T-cell (primary cell): Measurements from ENCODE around the gene PPP1R37. TPM values are rescaled to one million over a fixed set of nuclear protein-coding genes. Genes with fewer than 3 reads are reported as not detected.

Experiments
- ATAC-seq, 4 experiments: fragments of 200-7000 bp in 3 of 4; fragments of 150-1000 bp in 1 of 4; cut with Tn5 transposase; replicated peaks in 1 of 4; 1 replicate in 3 of 4; 2 replicates in 1 of 4; pipeline ENCODE4 v1.10.0; 2021; ENCODE audit warnings: moderate library complexity in 3 of 4, mild to moderate bottlenecking in 2 of 4, moderate number of reproducible peaks in 1 of 4
- CTCF ChIA-PET, 2 donors: fragments of 300-600 bp; sonication (Branson Sonifier 250); formaldehyde crosslinking; loops; one replicate each; lab custom pipeline; 2022; ENCODE audit warnings: antibody characterized with exemption in 2 of 2; lab: Charles Lee
- POLR2A ChIA-PET, 2 donors: fragments of 300-600 bp; sonication (Branson Sonifier 250); formaldehyde crosslinking; loops; one replicate each; lab custom pipeline; 2022; ENCODE audit warnings: antibody characterized with exemption in 2 of 2; lab: Charles Lee
- DNase-seq, 35 experiments: peaks; one replicate each; pipeline versions ENCODE4 v3.0.0 to v3.0.0-alpha.2; 2013 to 2023
- H3K27ac ChIP-seq: one replicate; pipeline ENCODE4 v1.5.1; 2013; ENCODE audit warnings: low read length
- H3K27me3 ChIP-seq, 2 experiments: replicated peaks in 1 of 2; 1 replicate in 1 of 2; 2 replicates in 1 of 2; pipeline versions ENCODE4 v1.6.1 to v1.7.0; 2013; ENCODE audit warnings: low read length in 1 of 2, mixed read lengths in 1 of 2; ENCODE audit not compliant: control insufficient read depth in 2 of 2, insufficient read depth in 2 of 2; ENCODE audit errors: extremely low read depth in 1 of 2
- H3K36me3 ChIP-seq, 2 donors: 1 replicate in 1 of 2; 2 replicates in 1 of 2; pipeline versions ENCODE4 v1.6.1 to v1.7.0; 2013; ENCODE audit warnings: low read length in 1 of 2; ENCODE audit not compliant: control insufficient read depth in 2 of 2, insufficient read depth in 1 of 2; ENCODE audit errors: extremely low read depth in 1 of 2
- H3K4me1 ChIP-seq, 2 experiments: 1 replicate in 1 of 2; 2 replicates in 1 of 2; pipeline versions ENCODE4 v1.6.1 to v1.7.0; 2013; ENCODE audit warnings: low read length in 2 of 2, mixed read lengths in 1 of 2; ENCODE audit not compliant: insufficient read depth in 2 of 2, control insufficient read depth in 1 of 2; ENCODE audit errors: extremely low read depth in 1 of 2
- H3K4me3 ChIP-seq, 2 donors: 1 replicate in 1 of 2; 2 replicates in 1 of 2; pipeline versions ENCODE4 v1.5.1 to v1.7.0; 2013; ENCODE audit warnings: mild to moderate bottlenecking in 2 of 2, low read length in 1 of 2, moderate library complexity in 1 of 2; ENCODE audit not compliant: control insufficient read depth in 1 of 2; ENCODE audit errors: extremely low read depth in 1 of 2
- H3K9me3 ChIP-seq: 2 replicates; pipeline ENCODE4 v1.7.0; 2013
- H3K27ac Mint-ChIP-seq, 2 donors: one replicate each; pipeline ENCODE4 v1.8.0; 2020 to 2021; ENCODE audit warnings: mild to moderate bottlenecking in 2 of 2, mixed read lengths in 2 of 2
- H3K27me3 Mint-ChIP-seq, 2 donors: one replicate each; pipeline ENCODE4 v1.8.0; 2021 to 2022; ENCODE audit warnings: mixed read lengths in 2 of 2
- H3K36me3 Mint-ChIP-seq: one replicate; pipeline ENCODE4 v1.8.0; 2021; ENCODE audit warnings: mixed read lengths
- H3K4me1 Mint-ChIP-seq, 3 donors: one replicate each; pipeline ENCODE4 v1.8.0; 2020 to 2022; ENCODE audit warnings: mixed read lengths in 3 of 3, mild to moderate bottlenecking in 1 of 3
- H3K4me3 Mint-ChIP-seq, 3 donors: one replicate each; pipeline ENCODE4 v1.8.0; 2020 to 2022; ENCODE audit warnings: mild to moderate bottlenecking in 3 of 3, mixed read lengths in 3 of 3, moderate library complexity in 3 of 3
- H3K9me3 Mint-ChIP-seq, 3 donors: one replicate each; pipeline ENCODE4 v1.8.0; 2020 to 2022; ENCODE audit warnings: mixed read lengths in 3 of 3
- WGBS: methylation state at CpG from one replicate; pipeline ENCODE4 v1.1.5; 2013; ENCODE audit warnings: missing lambda C conversion rate; ENCODE audit not compliant: insufficient coverage; 5-methylcytosine and 5-hydroxymethylcytosine counted together
- total RNA-seq, 35 experiments: library from RNA in 6 of 35; stranded (reverse) in 6 of 35; fragments of 120-200 nt in 1 of 35; gene quantifications; one replicate each; pipeline versions ENCODE4 v1.2.1 to v1.2.4 and lab custom pipeline; 2013 to 2026

PPP1R37 gene
- total RNA-seq, 5 donors from 2014 or later (not counting 1 experiment from before 2014, with no cell fraction given), result 17.2 to 35.2 (median 30.4) TPM

DNA sequence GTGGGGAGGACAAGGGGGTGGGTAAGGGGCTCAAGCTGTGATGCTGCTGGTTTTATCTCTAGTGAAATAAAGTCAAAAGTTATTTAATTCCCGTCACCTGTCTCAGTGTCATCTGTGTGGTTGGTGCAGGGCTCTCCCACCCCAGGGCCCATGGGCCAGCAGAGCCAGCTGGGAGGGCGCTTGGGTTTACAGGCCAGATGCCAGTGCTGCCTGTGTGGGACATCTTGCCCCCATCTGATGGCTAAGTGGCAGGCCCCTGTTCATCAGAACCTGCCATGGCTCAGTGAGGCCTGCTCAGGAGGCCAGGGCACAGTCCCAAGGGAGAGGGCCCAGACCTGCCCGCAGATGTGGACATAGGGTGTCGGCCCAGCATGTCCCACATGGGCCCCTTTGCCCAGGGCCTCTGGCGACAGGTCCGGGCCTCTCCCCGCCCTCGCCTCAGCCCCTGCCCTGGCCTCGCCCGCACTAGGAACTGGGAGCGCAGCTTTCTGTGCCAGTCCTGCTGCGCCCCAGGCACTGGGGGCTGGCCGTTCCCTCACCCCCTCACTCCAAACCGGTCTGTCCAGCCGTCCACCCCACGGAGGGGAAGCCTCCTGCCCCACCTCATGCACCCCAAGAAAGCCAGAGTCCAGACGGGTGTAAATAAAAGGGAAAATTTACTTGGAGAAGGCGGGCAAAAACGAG lies 22.0 kb upstream of the PPP1R37 start:
- Mint-ChIP-seq H3K27me3 (no peaks in the 10 kb centered on the region), H3K9me3 (no peaks in the 10 kb centered on the region), H3K27ac (no peak overlapping the region), H3K36me3 (peaks cover 12% of the 10 kb centered on the region), H3K4me1 (peaks cover 0 to 12% (median 6%) of the 10 kb centered on the region in 3 donors), H3K4me3 (no peak overlapping the region)
- no peaks in the 10 kb centered on the region for H3K9me3 ChIP-seq
- peaks cover 21 to 41% of the 10 kb centered on the region in 2 donors for H3K36me3 ChIP-seq
- ATAC-seq, result no peak
- H3K27me3 ChIP-seq, result no peaks in the 10 kb centered on the region
- H3K4me1 ChIP-seq, result peaks cover 4 to 17% of the 10 kb centered on the region in 2 experiments
- ChIA-PET CTCF (no interaction called here), POLR2A (no interaction called here)
- H3K27ac ChIP-seq, result no peak overlapping the region
- WGBS, result 97% methylated on average over 18 of the region's 19 CpGs
- H3K4me3 ChIP-seq, result no peak overlapping the region
- DNase-seq, result no peak

- peaks cover 21 to 39% of the 10 kb centered on the region in 2 donors for H3K36me3 ChIP-seq
- H3K4me3 ChIP-seq, result no peak overlapping the region
- DNase-seq (no peak), ATAC-seq (no peak)
- Mint-ChIP-seq H3K4me1 (peaks cover 2 to 14% (median 8%) of the 10 kb centered on the region in 3 donors), H3K27ac (no peak overlapping the region), H3K4me3 (no peak overlapping the region), H3K36me3 (peaks cover 12% of the 10 kb centered on the region), H3K9me3 (no peaks in the 10 kb centered on the region), H3K27me3 (no peaks in the 10 kb centered on the region)
- 96% methylated on average over 20 of the region's 25 CpGs for WGBS
- no peaks in the 10 kb centered on the region for H3K9me3 ChIP-seq
- CTCF ChIA-PET, result no interaction called here
- peaks cover 6 to 20% of the 10 kb centered on the region in 2 experiments for H3K4me1 ChIP-seq
- no peak overlapping the region for H3K27ac ChIP-seq
- POLR2A ChIA-PET, result no interaction called here
- no peaks in the 10 kb centered on the region for H3K27me3 ChIP-seq
Measured at GRCh38 chr19:45071545-45071938, 21.4 kb upstream of the PPP1R37 start.

DNA sequence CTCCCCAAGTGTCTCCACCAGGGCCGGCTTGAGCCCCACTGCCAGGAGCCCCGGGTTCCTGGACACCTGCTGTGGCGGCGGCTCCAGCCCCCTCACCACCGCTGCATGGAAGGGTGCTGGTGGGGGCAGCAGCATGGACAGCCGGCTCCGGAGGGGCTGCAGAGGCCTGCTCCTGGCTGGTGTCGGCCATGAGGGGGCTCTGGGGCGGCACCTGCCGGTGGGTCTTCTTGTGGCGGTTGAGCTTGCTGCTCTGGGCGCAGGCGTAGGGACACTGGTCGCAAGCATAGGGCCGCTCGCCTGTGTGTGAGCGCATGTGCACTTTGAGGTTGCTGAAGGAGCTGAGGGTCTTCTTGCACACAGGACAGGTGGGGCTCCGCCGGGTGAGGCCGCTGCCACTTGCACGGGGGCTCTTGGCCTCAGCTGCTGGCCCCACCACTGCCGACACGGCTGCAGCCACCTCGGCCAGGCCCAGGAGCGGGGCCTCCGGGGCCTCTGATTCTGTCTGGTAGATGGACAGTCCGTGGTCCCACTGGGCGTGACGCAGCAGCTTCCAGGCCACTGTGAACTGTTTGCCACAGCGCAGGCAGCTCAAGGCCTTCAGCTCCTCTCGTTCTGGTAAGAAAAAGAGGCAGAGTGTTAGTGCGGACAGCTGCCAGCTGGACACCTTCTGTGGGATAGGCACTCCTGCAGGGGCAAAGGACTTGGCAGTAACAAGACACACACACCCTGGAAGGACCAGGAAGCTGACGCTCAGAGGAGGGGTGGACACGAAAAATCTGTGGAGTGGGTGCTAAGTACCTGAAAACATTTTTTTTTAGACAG lies 20.8 kb upstream of the PPP1R37 start:
- Histone ChIP-seq H3K27me3 (no peaks in the 10 kb centered on the region), H3K36me3 (peaks cover 21 to 33% of the 10 kb centered on the region in 2 donors), H3K4me1 (peaks cover 10 to 27% of the 10 kb centered on the region in 2 experiments), H3K4me3 (no peak overlapping the region), H3K9me3 (no peaks in the 10 kb centered on the region), H3K27ac (no peak overlapping the region)
- H3K9me3 Mint-ChIP-seq, result no peaks in the 10 kb centered on the region
- H3K36me3 Mint-ChIP-seq, result peaks cover 8% of the 10 kb centered on the region
- H3K4me3 Mint-ChIP-seq, result no peak overlapping the region
- ChIA-PET POLR2A (no interaction called here), CTCF (interaction anchor here in 1 of 2 donors (0.6 kb wide), 1 partner anchor 11 kb away, joined by 5 read pairs; no protein-coding TSS in a partner anchor)
- DNase-seq, result no peak
- 93% methylated on average over 33 of the region's 34 CpGs for WGBS
- no peak for ATAC-seq
- no peak overlapping the region for H3K27ac Mint-ChIP-seq
- H3K4me1 Mint-ChIP-seq, result peaks cover 8 to 20% (median 14%) of the 10 kb centered on the region in 3 donors
- no peaks in the 10 kb centered on the region for H3K27me3 Mint-ChIP-seq

DNA sequence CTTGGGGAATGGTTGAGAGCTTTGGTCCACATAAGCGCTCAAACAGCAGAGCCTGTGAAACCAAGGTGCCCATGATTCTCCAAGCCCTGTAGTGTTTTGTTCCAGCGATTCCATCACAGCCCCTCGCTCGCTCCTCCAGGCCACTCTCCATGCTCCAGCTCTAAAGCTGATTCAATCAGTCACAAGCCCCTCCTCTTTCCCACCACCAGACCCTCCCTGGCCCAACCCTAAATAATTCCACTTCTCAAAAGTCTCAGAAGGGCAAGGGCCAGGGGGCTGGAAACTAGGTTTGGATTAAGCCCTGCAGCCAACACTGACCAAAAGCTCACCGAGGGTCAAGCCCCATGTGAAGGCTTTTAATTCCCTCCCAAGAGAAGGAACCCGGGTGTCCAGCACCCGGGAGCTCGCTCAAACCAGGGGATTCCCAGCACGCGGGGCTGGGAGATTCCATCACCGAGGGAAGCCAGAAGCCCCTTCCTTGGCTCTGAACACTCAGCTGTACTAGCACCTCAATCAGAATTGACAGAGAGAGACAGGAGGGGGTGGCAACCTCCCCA lies 18.2 kb upstream of the PPP1R37 start:
- no peak for DNase-seq
- ChIA-PET CTCF (interaction anchor here in 1 of 2 donors (0.5 kb wide), 1 partner anchor 347 kb away, joined by 6 read pairs; no protein-coding TSS in a partner anchor), POLR2A (interaction anchor here in 1 of 2 donors (0.7 kb wide), 1 partner anchor 210 kb away, joined by 4 read pairs; no protein-coding TSS in a partner anchor)
- Mint-ChIP-seq H3K9me3 (no peaks in the 10 kb centered on the region), H3K4me1 (peaks cover 23 to 40% (median 31%) of the 10 kb centered on the region in 3 donors), H3K27ac (peak overlapping the region; percentile 76 to 77), H3K27me3 (no peaks in the 10 kb centered on the region), H3K4me3 (peak overlapping the region; percentile 49 to 99 (median 54)), H3K36me3 (peaks cover 3% of the 10 kb centered on the region)
- Histone ChIP-seq H3K4me1 (peaks cover 20 to 45% of the 10 kb centered on the region in 2 experiments), H3K36me3 (peaks cover 16% of the 10 kb centered on the region in 2 donors), H3K27ac (peak overlapping the region; percentile 58), H3K27me3 (no peaks in the 10 kb centered on the region), H3K9me3 (no peaks in the 10 kb centered on the region), H3K4me3 (no peak overlapping the region)
- ATAC-seq, result no peak
- 91% methylated on average over 5 of the region's 11 CpGs for WGBS

- Histone ChIP-seq H3K36me3 (peaks cover 10 to 11% of the 10 kb centered on the region in 2 donors), H3K9me3 (no peaks in the 10 kb centered on the region), H3K27ac (peak overlapping the region; percentile 58), H3K4me3 (peak overlapping the region; percentile 51 to 63), H3K4me1 (peaks cover 26 to 52% of the 10 kb centered on the region in 2 experiments), H3K27me3 (no peaks in the 10 kb centered on the region)
- CTCF ChIA-PET, result interaction anchor here in 1 of 2 donors (0.7 kb wide), 1 partner anchor 1492 kb away, joined by 3 read pairs; no protein-coding TSS in a partner anchor
- Mint-ChIP-seq H3K4me1 (peaks cover 25 to 46% (median 36%) of the 10 kb centered on the region in 3 donors), H3K36me3 (peaks cover 3% of the 10 kb centered on the region), H3K27ac (peak overlapping the region; percentile 49 to 74), H3K9me3 (no peaks in the 10 kb centered on the region), H3K27me3 (no peaks in the 10 kb centered on the region), H3K4me3 (peak overlapping the region; percentile 69 to 99 (median 75))
- WGBS, result 7% methylated on average over 18 of the region's 26 CpGs
- POLR2A ChIA-PET, result interaction anchor here in 1 of 2 donors (0.7 kb wide), 1 partner anchor 210 kb away, joined by 4 read pairs; no protein-coding TSS in a partner anchor
- ATAC-seq, result peak in 3 of 4 experiments; percentile 15 to 21 (median 16)
- peak in 19 of 35 experiments; percentile 15 to 63 (median 30) for DNase-seq
Measured at GRCh38 chr19:45075301-45076028, 17.5 kb upstream of the PPP1R37 start.
